ENCODE data around the gene FAM13A.

The FAM13A gene

GRCh38 chr4:88976775-88977035 lies 80.3 kb downstream of the FAM13A start:
- H3K27ac ChIP-seq (ENCODE audit: low read depth, low read length) = no peak overlapping the region
- H3K79me2 ChIP-seq (ENCODE audit: insufficient read depth, low read length) = no peaks in the 10 kb centered on the region
- no peaks in the 10 kb centered on the region for H3K36me3 ChIP-seq (ENCODE audit: low read length)
- no peaks in the 10 kb centered on the region for H3K9me3 ChIP-seq (ENCODE audit: insufficient read depth, low read length)
- H3K27me3 ChIP-seq (ENCODE audit: low read length) = no peaks in the 10 kb centered on the region
- TF ChIP-seq EZH2phosphoT487 (conservative IDR thresholded peaks at IDR 0.05; ENCODE audit: low read length) (no peak), CTCF (IDR thresholded peaks at IDR 0.05; ENCODE audit: insufficient read depth, low read length, poor library complexity, severe bottlenecking) (no peak)
- H3K9me2 ChIP-seq (replicated peaks; ENCODE audit: insufficient read depth, low read length) = no peaks in the 10 kb centered on the region
- no peaks in the 10 kb centered on the region for H4K20me1 ChIP-seq (ENCODE audit: low read depth, low read length)
- no peak overlapping the region for H3K9ac ChIP-seq (ENCODE audit: low read length)
- no peak overlapping the region for H2AFZ ChIP-seq (ENCODE audit: low read depth, low read length, severe bottlenecking)
- H3F3A ChIP-seq (ENCODE audit: insufficient read depth) = no peaks in the 10 kb centered on the region
- H3K4me2 ChIP-seq (ENCODE audit: low read depth, low read length, poor library complexity, severe bottlenecking) = no peak overlapping the region
- H3K4me3 ChIP-seq (ENCODE audit: insufficient read depth, low read length, poor library complexity, severe bottlenecking) = no peak overlapping the region

GRCh38 chr4:88975958-88976774 lies 80.8 kb downstream of the FAM13A start:
- Histone ChIP-seq H3K4me2 (ENCODE audit: low read depth, low read length, poor library complexity, severe bottlenecking) (no peak overlapping the region), H3K79me2 (ENCODE audit: insufficient read depth, low read length) (no peaks in the 10 kb centered on the region), H3K4me3 (ENCODE audit: insufficient read depth, low read length, poor library complexity, severe bottlenecking) (no peak overlapping the region), H3F3A (ENCODE audit: insufficient read depth) (no peaks in the 10 kb centered on the region), H3K9me2 (replicated peaks; ENCODE audit: insufficient read depth, low read length) (no peaks in the 10 kb centered on the region), H3K9ac (ENCODE audit: low read length) (no peak overlapping the region), H2AFZ (ENCODE audit: low read depth, low read length, severe bottlenecking) (no peak overlapping the region), H3K9me3 (ENCODE audit: insufficient read depth, low read length) (no peaks in the 10 kb centered on the region), H3K27me3 (ENCODE audit: low read length) (no peaks in the 10 kb centered on the region), H4K20me1 (ENCODE audit: low read depth, low read length) (no peaks in the 10 kb centered on the region), H3K27ac (ENCODE audit: low read depth, low read length) (no peak overlapping the region), H3K36me3 (ENCODE audit: low read length) (no peaks in the 10 kb centered on the region)
- TF ChIP-seq EZH2phosphoT487 (conservative IDR thresholded peaks at IDR 0.05; ENCODE audit: low read length) (no peak), CTCF (IDR thresholded peaks at IDR 0.05; ENCODE audit: insufficient read depth, low read length, poor library complexity, severe bottlenecking) (no peak)

GRCh38 chr4:88971536-88971935 lies 85.4 kb downstream of the FAM13A start:
- no peak overlapping the region for H2AFZ ChIP-seq (ENCODE audit: low read depth, low read length, severe bottlenecking)
- no peak overlapping the region for H3K4me3 ChIP-seq (ENCODE audit: insufficient read depth, low read length, poor library complexity, severe bottlenecking)
- H3K27me3 ChIP-seq (ENCODE audit: low read length) = no peaks in the 10 kb centered on the region
- no peak overlapping the region for H3K9ac ChIP-seq (ENCODE audit: low read length)
- H3K9me2 ChIP-seq (replicated peaks; ENCODE audit: insufficient read depth, low read length) = no peaks in the 10 kb centered on the region
- no peaks in the 10 kb centered on the region for H4K20me1 ChIP-seq (ENCODE audit: low read depth, low read length)
- no peaks in the 10 kb centered on the region for H3K36me3 ChIP-seq (ENCODE audit: low read length)
- H3K9me3 ChIP-seq (ENCODE audit: insufficient read depth, low read length) = no peaks in the 10 kb centered on the region
- H3K79me2 ChIP-seq (ENCODE audit: insufficient read depth, low read length) = no peaks in the 10 kb centered on the region
- H3K27ac ChIP-seq (ENCODE audit: low read depth, low read length) = no peak overlapping the region
- H3K4me2 ChIP-seq (ENCODE audit: low read depth, low read length, poor library complexity, severe bottlenecking) = no peak overlapping the region
- no peaks in the 10 kb centered on the region for H3F3A ChIP-seq (ENCODE audit: insufficient read depth)
- TF ChIP-seq CTCF (IDR thresholded peaks at IDR 0.05; ENCODE audit: insufficient read depth, low read length, poor library complexity, severe bottlenecking) (no peak), EZH2phosphoT487 (conservative IDR thresholded peaks at IDR 0.05; ENCODE audit: low read length) (no peak)
